ENCODE data around the gene RSPH6A. TPM values are rescaled to one million over a fixed set of nuclear protein-coding genes. Genes with fewer than 3 reads are reported as not detected.

RSPH6A gene
- total and polyA plus RNA-seq, 2 of the 13 experiments (the other 11 are each of a cell fraction or from before 2014, with no cell fraction given) = 0.07 TPM; not detected in 1

GRCh38 chr19:45768984-45769782 is 45.9 kb downstream of the RSPH6A start, which contains the start of gene SIX5 (continued):
- TF ChIP-seq MLLT10 (CRISPR knock-in tag; IDR thresholded peaks at IDR 0.05) (no peak), TRAFD1 (CRISPR knock-in tag; IDR thresholded peaks at IDR 0.05; ENCODE audit: borderline replicate concordance) (no peak), IRF1 (CRISPR knock-in tag; IDR thresholded peaks at IDR 0.05; ENCODE audit: low read depth) (no peak), ZFP36 (IDR thresholded peaks at IDR 0.05; ENCODE audit: borderline replicate concordance, low read depth, low read length, partially characterized antibody) (no peak), ZNF253 (CRISPR knock-in tag; IDR thresholded peaks at IDR 0.05; ENCODE audit: borderline replicate concordance) (no peak), ZXDC (CRISPR knock-in tag; IDR thresholded peaks at IDR 0.05) (no peak), SRSF1 (optimal IDR thresholded peaks at IDR 0.05; ENCODE audit: low read depth, low read length) (no peak), ZFP62 (CRISPR knock-in tag; IDR thresholded peaks at IDR 0.05) (no peak), RNF2 (conservative IDR thresholded peaks at IDR 0.05; ENCODE audit: low read depth) (no peak), ZFX (CRISPR knock-in tag; IDR thresholded peaks at IDR 0.05; ENCODE audit: low read depth) (peak; percentile 49; the same call in 1 of the 2 replicates), PAWR (CRISPR knock-in tag; IDR thresholded peaks at IDR 0.05; ENCODE audit: borderline replicate concordance) (no peak), DR1 (CRISPR knock-in tag; IDR thresholded peaks at IDR 0.05) (peak; percentile 68), MEIS2 (CRISPR knock-in tag; IDR thresholded peaks at IDR 0.05) (peak; percentile 26; the same call in 1 of the 2 replicates), POLR2G (IDR thresholded peaks at IDR 0.05; ENCODE audit: low read depth, low read length) (peak; percentile 94), HINFP (CRISPR knock-in tag; IDR thresholded peaks at IDR 0.05; ENCODE audit: low read depth) (no peak)
- TF ChIP-seq, protein P1, sequence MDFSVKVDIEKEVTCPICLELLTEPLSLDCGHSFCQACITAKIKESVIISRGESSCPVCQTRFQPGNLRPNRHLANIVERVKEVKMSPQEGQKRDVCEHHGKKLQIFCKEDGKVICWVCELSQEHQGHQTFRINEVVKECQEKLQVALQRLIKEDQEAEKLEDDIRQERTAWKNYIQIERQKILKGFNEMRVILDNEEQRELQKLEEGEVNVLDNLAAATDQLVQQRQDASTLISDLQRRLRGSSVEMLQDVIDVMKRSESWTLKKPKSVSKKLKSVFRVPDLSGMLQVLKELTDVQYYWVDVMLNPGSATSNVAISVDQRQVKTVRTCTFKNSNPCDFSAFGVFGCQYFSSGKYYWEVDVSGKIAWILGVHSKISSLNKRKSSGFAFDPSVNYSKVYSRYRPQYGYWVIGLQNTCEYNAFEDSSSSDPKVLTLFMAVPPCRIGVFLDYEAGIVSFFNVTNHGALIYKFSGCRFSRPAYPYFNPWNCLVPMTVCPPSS (IDR thresholded peaks at IDR 0.05) = no peak
- TF ChIP-seq, protein P2, sequence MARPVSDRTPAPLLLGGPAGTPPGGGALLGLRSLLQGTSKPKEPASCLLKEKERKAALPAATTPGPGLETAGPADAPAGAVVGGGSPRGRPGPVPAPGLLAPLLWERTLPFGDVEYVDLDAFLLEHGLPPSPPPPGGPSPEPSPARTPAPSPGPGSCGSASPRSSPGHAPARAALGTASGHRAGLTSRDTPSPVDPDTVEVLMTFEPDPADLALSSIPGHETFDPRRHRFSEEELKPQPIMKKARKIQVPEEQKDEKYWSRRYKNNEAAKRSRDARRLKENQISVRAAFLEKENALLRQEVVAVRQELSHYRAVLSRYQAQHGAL (CRISPR knock-in tag; IDR thresholded peaks at IDR 0.05; ENCODE audit: not compliant biosample characterization) = peak; percentile 14
- TF ChIP-seq, protein P3, sequence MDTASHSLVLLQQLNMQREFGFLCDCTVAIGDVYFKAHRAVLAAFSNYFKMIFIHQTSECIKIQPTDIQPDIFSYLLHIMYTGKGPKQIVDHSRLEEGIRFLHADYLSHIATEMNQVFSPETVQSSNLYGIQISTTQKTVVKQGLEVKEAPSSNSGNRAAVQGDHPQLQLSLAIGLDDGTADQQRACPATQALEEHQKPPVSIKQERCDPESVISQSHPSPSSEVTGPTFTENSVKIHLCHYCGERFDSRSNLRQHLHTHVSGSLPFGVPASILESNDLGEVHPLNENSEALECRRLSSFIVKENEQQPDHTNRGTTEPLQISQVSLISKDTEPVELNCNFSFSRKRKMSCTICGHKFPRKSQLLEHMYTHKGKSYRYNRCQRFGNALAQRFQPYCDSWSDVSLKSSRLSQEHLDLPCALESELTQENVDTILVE (CRISPR knock-in tag; IDR thresholded peaks at IDR 0.05) = peak; percentile 18; the same call in 1 of the 2 replicates

All from HepG2 (cell line).